DND-41 (cell line): ENCODE results near the gene PPP2R2B.

Source experiments
- EZH2 ChIP-seq: IDR thresholded peaks from 3 replicates; pipeline ENCODE4 v1.6.1; 2012; ENCODE audit warnings: borderline replicate concordance, low read depth, mild to moderate bottlenecking, moderate library complexity, low read length, inconsistent platforms; ENCODE audit not compliant: severe bottlenecking
- TF ChIP-seq, protein P1 (sequence below): IDR thresholded peaks from 2 replicates; pipeline ENCODE4 v1.5.1; 2012; ENCODE audit warnings: borderline replicate concordance, low read length, moderate library complexity, mild to moderate bottlenecking; ENCODE audit not compliant: poor library complexity, severe bottlenecking; ENCODE audit errors: extremely low read depth

DNA sequence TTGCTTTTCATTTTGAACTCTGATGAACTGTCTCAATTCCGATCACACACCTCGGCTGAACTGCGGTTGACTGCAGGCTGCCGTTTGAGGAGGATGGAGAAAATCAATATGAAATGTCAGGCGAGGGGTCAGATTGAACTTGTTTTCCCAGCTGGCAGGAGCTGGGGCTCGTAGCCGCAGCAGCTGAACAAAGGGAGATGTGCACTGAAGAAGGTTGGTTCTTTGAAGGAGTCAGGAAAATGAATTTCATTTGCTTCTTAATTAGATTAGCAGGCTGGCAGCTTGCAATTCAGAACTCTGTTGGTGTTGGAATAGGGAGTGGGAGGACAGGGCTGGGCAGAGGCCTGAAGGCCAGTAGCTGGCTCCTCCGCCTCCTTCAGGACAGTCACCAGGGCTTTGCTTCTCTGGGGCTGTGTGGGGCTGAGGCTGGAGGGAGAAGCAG is 245.2 kb downstream of the PPP2R2B start:
- TF ChIP-seq, protein P1, sequence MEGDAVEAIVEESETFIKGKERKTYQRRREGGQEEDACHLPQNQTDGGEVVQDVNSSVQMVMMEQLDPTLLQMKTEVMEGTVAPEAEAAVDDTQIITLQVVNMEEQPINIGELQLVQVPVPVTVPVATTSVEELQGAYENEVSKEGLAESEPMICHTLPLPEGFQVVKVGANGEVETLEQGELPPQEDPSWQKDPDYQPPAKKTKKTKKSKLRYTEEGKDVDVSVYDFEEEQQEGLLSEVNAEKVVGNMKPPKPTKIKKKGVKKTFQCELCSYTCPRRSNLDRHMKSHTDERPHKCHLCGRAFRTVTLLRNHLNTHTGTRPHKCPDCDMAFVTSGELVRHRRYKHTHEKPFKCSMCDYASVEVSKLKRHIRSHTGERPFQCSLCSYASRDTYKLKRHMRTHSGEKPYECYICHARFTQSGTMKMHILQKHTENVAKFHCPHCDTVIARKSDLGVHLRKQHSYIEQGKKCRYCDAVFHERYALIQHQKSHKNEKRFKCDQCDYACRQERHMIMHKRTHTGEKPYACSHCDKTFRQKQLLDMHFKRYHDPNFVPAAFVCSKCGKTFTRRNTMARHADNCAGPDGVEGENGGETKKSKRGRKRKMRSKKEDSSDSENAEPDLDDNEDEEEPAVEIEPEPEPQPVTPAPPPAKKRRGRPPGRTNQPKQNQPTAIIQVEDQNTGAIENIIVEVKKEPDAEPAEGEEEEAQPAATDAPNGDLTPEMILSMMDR = no peak
- TF ChIP-seq EZH2 = no peak
